Tibial nerve (tissue), 3 donors: ENCODE results near the gene ACR.

Experiments
- POLR2A ChIP-seq, 2 donors: fragments of 450-650 bp; IDR thresholded peaks; one replicate each; pipeline ENCODE4 v1.6.1; 2017; ENCODE audit warnings: antibody characterized with exemption in 2 of 2, mild to moderate bottlenecking in 2 of 2, moderate library complexity in 2 of 2
- TF ChIP-seq, protein P1 (sequence below), 5 experiments: fragments of 200-600 bp in 3 of 5; fragments of 450-650 bp in 2 of 5; sonication (generic) in 3 of 5; IDR thresholded peaks; one replicate each; pipeline ENCODE4 v1.5.1; 2016 to 2019; ENCODE audit warnings: antibody characterized with exemption in 5 of 5, mild to moderate bottlenecking in 3 of 5, moderate library complexity in 2 of 5

- no peak for TF ChIP-seq POLR2A (IDR thresholded peaks at IDR 0.05)
- TF ChIP-seq, protein P1, sequence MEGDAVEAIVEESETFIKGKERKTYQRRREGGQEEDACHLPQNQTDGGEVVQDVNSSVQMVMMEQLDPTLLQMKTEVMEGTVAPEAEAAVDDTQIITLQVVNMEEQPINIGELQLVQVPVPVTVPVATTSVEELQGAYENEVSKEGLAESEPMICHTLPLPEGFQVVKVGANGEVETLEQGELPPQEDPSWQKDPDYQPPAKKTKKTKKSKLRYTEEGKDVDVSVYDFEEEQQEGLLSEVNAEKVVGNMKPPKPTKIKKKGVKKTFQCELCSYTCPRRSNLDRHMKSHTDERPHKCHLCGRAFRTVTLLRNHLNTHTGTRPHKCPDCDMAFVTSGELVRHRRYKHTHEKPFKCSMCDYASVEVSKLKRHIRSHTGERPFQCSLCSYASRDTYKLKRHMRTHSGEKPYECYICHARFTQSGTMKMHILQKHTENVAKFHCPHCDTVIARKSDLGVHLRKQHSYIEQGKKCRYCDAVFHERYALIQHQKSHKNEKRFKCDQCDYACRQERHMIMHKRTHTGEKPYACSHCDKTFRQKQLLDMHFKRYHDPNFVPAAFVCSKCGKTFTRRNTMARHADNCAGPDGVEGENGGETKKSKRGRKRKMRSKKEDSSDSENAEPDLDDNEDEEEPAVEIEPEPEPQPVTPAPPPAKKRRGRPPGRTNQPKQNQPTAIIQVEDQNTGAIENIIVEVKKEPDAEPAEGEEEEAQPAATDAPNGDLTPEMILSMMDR (IDR thresholded peaks at IDR 0.05): no peak
Observed at GRCh38 chr22:50699756-50700386, 38.1 kb upstream of the ACR start.
